Cardiac muscle cell (in vitro differentiated cells and primary cell): ENCODE results near the gene UBE2C. TPM values are rescaled to one million over a fixed set of nuclear protein-coding genes. Genes with fewer than 3 reads are reported as not detected.

Experiments used
- DNase-seq, 2 donors: peaks; one replicate each; pipeline versions ENCODE4 v3.0.0 to v3.0.0-alpha.2; 2010 to 2017; ENCODE audit warnings: low read depth in 1 of 2, low spot score in 1 of 2
- H3K27ac ChIP-seq: fragments of 200-600 bp; sonication (generic); 2 replicates; pipeline ENCODE4 v1.5.1; 2016
- H3K27me3 ChIP-seq: fragments of 200-600 bp; sonication (generic); 2 replicates; pipeline ENCODE4 v1.6.0; 2016; ENCODE audit warnings: control low read depth
- H3K36me3 ChIP-seq: fragments of 200-600 bp; sonication (generic); 2 replicates; pipeline ENCODE4 v1.5.1; 2016; ENCODE audit warnings: control low read depth
- H3K4me1 ChIP-seq: fragments of 200-600 bp; sonication (generic); 2 replicates; pipeline ENCODE4 v1.8.1; 2017; ENCODE audit warnings: low read depth, mild to moderate bottlenecking, mixed run types
- H3K4me3 ChIP-seq: fragments of 200-600 bp; sonication (generic); 2 replicates; pipeline ENCODE4 v1.5.1; 2016; ENCODE audit warnings: mild to moderate bottlenecking
- H3K9me3 ChIP-seq: fragments of 200-600 bp; sonication (generic); 2 replicates; pipeline ENCODE4 v1.5.1; 2017; ENCODE audit warnings: low read depth, mild to moderate bottlenecking, control low read depth
- CTCF ChIP-seq: IDR thresholded peaks from 2 replicates; pipeline ENCODE4 v1.5.1; 2012; ENCODE audit warnings: low read depth, mild to moderate bottlenecking, low read length
- polyA plus RNA-seq: library from polyadenylated mRNA; unstranded; fragments of >200 nt; fragmentation: Nextera tagmentation; extraction: Ambion mirVana; gene quantifications from 2 replicates; pipeline ENCODE4 v1.2.1, GENCODE V29; 2016
- total RNA-seq: library from RNA; depleted of rRNA; stranded (reverse); fragments of >200 nt; gene quantifications from 2 replicates; pipeline ENCODE4 v1.2.3, GENCODE V29; 2016

Gene UBE2C
- total and polyA plus RNA-seq, 2 experiments from 2014 or later = 48.6 to 267 TPM

GRCh38 chr20:45866454-45866853 lies 54.0 kb downstream of the UBE2C start:
- no peak for DNase-seq
- H3K27ac ChIP-seq = no peak overlapping the region
- H3K36me3 ChIP-seq = no peaks in the 10 kb centered on the region
- no peak overlapping the region for H3K4me3 ChIP-seq
- H3K27me3 ChIP-seq = no peaks in the 10 kb centered on the region
- no peaks in the 10 kb centered on the region for H3K4me1 ChIP-seq
- no peak for TF ChIP-seq CTCF
- no peaks in the 10 kb centered on the region for H3K9me3 ChIP-seq

Other genes with a start within 250 kb of the UBE2C start
- not detected in 2 replicates for gene WFDC8, start 233.4 kb upstream of the UBE2C start, total RNA-seq
- not detected in 2 replicates for gene WFDC8, start 233.4 kb upstream of the UBE2C start, polyA plus RNA-seq
- gene WFDC10A, start 182.9 kb upstream of the UBE2C start, total RNA-seq = not detected in 2 replicates
- not detected in 2 replicates for gene WFDC10A, start 182.9 kb upstream of the UBE2C start, polyA plus RNA-seq
- gene WFDC9, start 181.4 kb upstream of the UBE2C start, total RNA-seq = not detected in 2 replicates
- gene WFDC9, start 181.4 kb upstream of the UBE2C start, polyA plus RNA-seq = not detected in 2 replicates
- gene WFDC11, start 142.4 kb upstream of the UBE2C start, total RNA-seq = not detected in 2 replicates
- not detected in 2 replicates for gene WFDC11, start 142.4 kb upstream of the UBE2C start, polyA plus RNA-seq
- gene WFDC13, start 110.6 kb upstream of the UBE2C start, total RNA-seq = not detected in 2 replicates
- gene WFDC13, start 110.6 kb upstream of the UBE2C start, polyA plus RNA-seq = not detected in 2 replicates
- not detected in 2 replicates for gene WFDC10B, start 107.6 kb upstream of the UBE2C start, total RNA-seq
- gene WFDC10B, start 107.6 kb upstream of the UBE2C start, polyA plus RNA-seq = not detected in 2 replicates
- gene SPINT4, start 90.3 kb upstream of the UBE2C start, total RNA-seq = not detected in 2 replicates
- not detected in 2 replicates for gene SPINT4, start 90.3 kb upstream of the UBE2C start, polyA plus RNA-seq
- gene WFDC3, start 20.8 kb upstream of the UBE2C start, total RNA-seq = not detected in 2 replicates
- gene WFDC3, start 20.8 kb upstream of the UBE2C start, polyA plus RNA-seq = 1.3 and 2.6 TPM in 2 replicates
- 33.0 and 36.4 TPM in 2 replicates for gene DNTTIP1, start 20.7 kb upstream of the UBE2C start, total RNA-seq
- gene DNTTIP1, start 20.7 kb upstream of the UBE2C start, polyA plus RNA-seq = 74.1 and 76.0 TPM in 2 replicates
- 27.9 and 36.0 TPM in 2 replicates for gene TNNC2, start 14.7 kb downstream of the UBE2C start, total RNA-seq
- gene TNNC2, start 14.7 kb downstream of the UBE2C start, polyA plus RNA-seq = 62.4 and 96.3 TPM in 2 replicates
- 109 and 270 TPM in 2 replicates for gene SNX21, start 21.2 kb downstream of the UBE2C start, total RNA-seq
- gene SNX21, start 21.2 kb downstream of the UBE2C start, polyA plus RNA-seq = 42.7 and 66.8 TPM in 2 replicates
- gene ACOT8, start 44.7 kb downstream of the UBE2C start, total RNA-seq = 45.3 and 55.9 TPM in 2 replicates
- gene ACOT8, start 44.7 kb downstream of the UBE2C start, polyA plus RNA-seq = 48.3 and 64.9 TPM in 2 replicates
- 7.4 and 8.0 TPM in 2 replicates for gene ZSWIM3, start 45.0 kb downstream of the UBE2C start, total RNA-seq
- 2.2 and 4.0 TPM in 2 replicates for gene ZSWIM3, start 45.0 kb downstream of the UBE2C start, polyA plus RNA-seq
- gene ZSWIM1, start 68.6 kb downstream of the UBE2C start, total RNA-seq = 11.7 and 12.9 TPM in 2 replicates
- gene ZSWIM1, start 68.6 kb downstream of the UBE2C start, polyA plus RNA-seq = 13.5 and 13.7 TPM in 2 replicates
- 35.9 and 42.8 TPM in 2 replicates for gene SPATA25, start 75.0 kb downstream of the UBE2C start, total RNA-seq
- 6.6 and 7.4 TPM in 2 replicates for gene SPATA25, start 75.0 kb downstream of the UBE2C start, polyA plus RNA-seq
- 77.8 and 81.3 TPM in 2 replicates for gene NEURL2, start 78.6 kb downstream of the UBE2C start, total RNA-seq
- 64.5 and 78.2 TPM in 2 replicates for gene NEURL2, start 78.6 kb downstream of the UBE2C start, polyA plus RNA-seq
- 52.3 and 61.6 TPM in 2 replicates for gene CTSA, start 78.7 kb downstream of the UBE2C start, total RNA-seq
- 78.1 and 82.7 TPM in 2 replicates for gene CTSA, start 78.7 kb downstream of the UBE2C start, polyA plus RNA-seq
- 71.7 and 90.9 TPM in 2 replicates for gene PLTP, start 99.5 kb downstream of the UBE2C start, total RNA-seq
- 93.6 and 99.6 TPM in 2 replicates for gene PLTP, start 99.5 kb downstream of the UBE2C start, polyA plus RNA-seq
- 26.8 and 41.2 TPM in 2 replicates for gene PCIF1, start 122.0 kb downstream of the UBE2C start, total RNA-seq
- 43.8 and 65.7 TPM in 2 replicates for gene PCIF1, start 122.0 kb downstream of the UBE2C start, polyA plus RNA-seq
- gene ZNF335, start 159.6 kb downstream of the UBE2C start, total RNA-seq = 18.1 and 28.1 TPM in 2 replicates
- 13.5 and 26.7 TPM in 2 replicates for gene ZNF335, start 159.6 kb downstream of the UBE2C start, polyA plus RNA-seq
- 0.21 TPM in 1 of 2 replicates, not detected in the other for gene MMP9, start 196.3 kb downstream of the UBE2C start, total RNA-seq
- 0.15 and 0.20 TPM in 2 replicates for gene MMP9, start 196.3 kb downstream of the UBE2C start, polyA plus RNA-seq
- 7.6 and 8.3 TPM in 2 replicates for gene SLC12A5, start 216.6 kb downstream of the UBE2C start, total RNA-seq
- 17.1 and 27.9 TPM in 2 replicates for gene SLC12A5, start 216.6 kb downstream of the UBE2C start, polyA plus RNA-seq